Keratinocyte (primary cell): Measurements from ENCODE around the gene UGGT2.

ENCODE experiments used
- EZH2 ChIP-seq: IDR thresholded peaks from one replicate; pipeline ENCODE4 v1.6.1; 2012; ENCODE audit warnings: inconsistent platforms, mild to moderate bottlenecking, low read length, moderate library complexity
- TF ChIP-seq, protein P1 (sequence below), 3 experiments: IDR thresholded peaks in 1 of 3; conservative IDR thresholded peaks in 1 of 3; optimal IDR thresholded peaks in 1 of 3; 2 replicates in 2 of 3; 3 replicates in 1 of 3; pipeline versions ENCODE3 to v1.5.1; 2011; ENCODE audit warnings: low read length in 3 of 3, mild to moderate bottlenecking in 3 of 3, moderate library complexity in 2 of 3, control low read depth in 1 of 3, inconsistent platforms in 1 of 3; ENCODE audit not compliant: insufficient read depth in 2 of 3; ENCODE audit errors: extremely low read depth in 1 of 3

DNA sequence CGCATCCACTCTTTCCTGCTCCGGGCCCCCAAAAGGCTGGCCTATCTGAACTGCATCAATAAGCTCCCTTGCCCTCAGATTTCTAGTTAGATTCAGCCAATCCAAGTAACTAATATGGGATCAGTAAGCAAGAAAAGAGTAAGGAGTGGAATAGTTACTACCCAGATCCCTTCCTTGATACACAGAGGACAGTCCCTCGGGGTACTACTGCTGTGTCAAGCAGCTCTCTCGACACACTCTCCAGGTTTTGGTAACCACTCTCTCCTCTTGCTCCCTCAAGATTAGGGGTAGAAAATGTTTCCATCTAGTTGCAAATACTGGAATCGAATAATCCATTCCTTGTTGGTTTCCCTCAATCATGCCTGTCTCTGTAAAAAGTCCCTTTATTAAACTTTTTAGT, 65.4 kb downstream of the UGGT2 start:
- TF ChIP-seq, protein P1, sequence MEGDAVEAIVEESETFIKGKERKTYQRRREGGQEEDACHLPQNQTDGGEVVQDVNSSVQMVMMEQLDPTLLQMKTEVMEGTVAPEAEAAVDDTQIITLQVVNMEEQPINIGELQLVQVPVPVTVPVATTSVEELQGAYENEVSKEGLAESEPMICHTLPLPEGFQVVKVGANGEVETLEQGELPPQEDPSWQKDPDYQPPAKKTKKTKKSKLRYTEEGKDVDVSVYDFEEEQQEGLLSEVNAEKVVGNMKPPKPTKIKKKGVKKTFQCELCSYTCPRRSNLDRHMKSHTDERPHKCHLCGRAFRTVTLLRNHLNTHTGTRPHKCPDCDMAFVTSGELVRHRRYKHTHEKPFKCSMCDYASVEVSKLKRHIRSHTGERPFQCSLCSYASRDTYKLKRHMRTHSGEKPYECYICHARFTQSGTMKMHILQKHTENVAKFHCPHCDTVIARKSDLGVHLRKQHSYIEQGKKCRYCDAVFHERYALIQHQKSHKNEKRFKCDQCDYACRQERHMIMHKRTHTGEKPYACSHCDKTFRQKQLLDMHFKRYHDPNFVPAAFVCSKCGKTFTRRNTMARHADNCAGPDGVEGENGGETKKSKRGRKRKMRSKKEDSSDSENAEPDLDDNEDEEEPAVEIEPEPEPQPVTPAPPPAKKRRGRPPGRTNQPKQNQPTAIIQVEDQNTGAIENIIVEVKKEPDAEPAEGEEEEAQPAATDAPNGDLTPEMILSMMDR (optimal IDR thresholded peaks at IDR 0.05 in 1 of 3, IDR thresholded peaks at IDR 0.05 in 1 of 3, conservative IDR thresholded peaks at IDR 0.05 in 1 of 3; ENCODE audit: extremely low read depth in 1 of 3, insufficient read depth in 2 of 3, low read length in 3 of 3): no peak
- TF ChIP-seq EZH2: no peak
